C4-2B (cell line): ENCODE data around the gene FNIP2.
"Not testable (repeated sequence)": the region's sequence is repeated elsewhere in the genome, so short reads cannot be mapped to it uniquely, and the experiment has no call there.

Source experiments
- H3K27ac ChIP-seq: fragments of 450-650 bp; 2 replicates; pipeline ENCODE4 v1.5.1; 2017
- ZFX ChIP-seq: fragments of 450-650 bp; IDR thresholded peaks from 2 replicates; pipeline ENCODE4 v1.6.1; 2017
- TF ChIP-seq, protein P1 (sequence below): fragments of 450-650 bp; conservative IDR thresholded peaks from 2 replicates; pipeline ENCODE4 v1.5.1; 2017; ENCODE audit warnings: mild to moderate bottlenecking

Gene FNIP2

DNA sequence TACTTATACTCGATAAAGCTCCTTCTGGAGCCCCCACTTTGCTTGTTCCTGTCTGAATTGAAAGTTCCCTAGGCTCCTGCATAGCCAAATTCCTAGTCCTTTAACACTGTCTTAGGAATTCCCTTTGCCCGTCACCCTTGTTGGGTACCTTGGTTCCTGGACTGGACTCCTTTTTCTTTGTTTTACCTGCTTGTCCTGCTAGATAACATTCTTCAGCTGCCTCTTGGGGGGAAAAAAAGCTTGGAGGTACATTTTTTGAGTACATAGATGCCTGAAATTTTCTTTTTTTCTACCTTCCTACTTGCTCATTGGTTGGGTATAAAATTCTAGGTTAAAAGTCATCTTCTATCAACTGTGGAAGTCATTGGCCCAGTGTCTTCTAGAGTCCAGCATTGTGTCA is 179.2 kb downstream of the FNIP2 start:
- TF ChIP-seq ZFX: no peak
- H3K27ac ChIP-seq: no peak overlapping the region

DNA sequence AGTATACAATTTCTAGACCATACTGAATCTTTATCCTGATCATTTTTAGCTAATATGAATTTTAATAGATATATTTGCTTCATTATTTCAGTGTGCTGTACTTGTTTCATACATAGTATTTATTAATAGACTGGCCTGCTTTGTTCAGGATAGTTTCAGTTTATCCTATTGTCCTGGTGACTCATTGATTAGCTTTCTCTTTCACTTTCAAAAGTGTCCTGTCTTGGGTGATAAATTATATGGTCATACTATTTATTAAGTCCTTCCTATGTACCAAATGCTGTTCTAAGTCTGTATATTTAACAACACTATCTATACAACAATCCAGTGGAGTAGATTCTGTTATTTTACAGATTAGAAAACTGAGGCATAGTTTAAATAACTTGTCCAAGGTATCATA is 180.3 kb downstream of the FNIP2 start:
- no peak for TF ChIP-seq ZFX
- TF ChIP-seq, protein P1, sequence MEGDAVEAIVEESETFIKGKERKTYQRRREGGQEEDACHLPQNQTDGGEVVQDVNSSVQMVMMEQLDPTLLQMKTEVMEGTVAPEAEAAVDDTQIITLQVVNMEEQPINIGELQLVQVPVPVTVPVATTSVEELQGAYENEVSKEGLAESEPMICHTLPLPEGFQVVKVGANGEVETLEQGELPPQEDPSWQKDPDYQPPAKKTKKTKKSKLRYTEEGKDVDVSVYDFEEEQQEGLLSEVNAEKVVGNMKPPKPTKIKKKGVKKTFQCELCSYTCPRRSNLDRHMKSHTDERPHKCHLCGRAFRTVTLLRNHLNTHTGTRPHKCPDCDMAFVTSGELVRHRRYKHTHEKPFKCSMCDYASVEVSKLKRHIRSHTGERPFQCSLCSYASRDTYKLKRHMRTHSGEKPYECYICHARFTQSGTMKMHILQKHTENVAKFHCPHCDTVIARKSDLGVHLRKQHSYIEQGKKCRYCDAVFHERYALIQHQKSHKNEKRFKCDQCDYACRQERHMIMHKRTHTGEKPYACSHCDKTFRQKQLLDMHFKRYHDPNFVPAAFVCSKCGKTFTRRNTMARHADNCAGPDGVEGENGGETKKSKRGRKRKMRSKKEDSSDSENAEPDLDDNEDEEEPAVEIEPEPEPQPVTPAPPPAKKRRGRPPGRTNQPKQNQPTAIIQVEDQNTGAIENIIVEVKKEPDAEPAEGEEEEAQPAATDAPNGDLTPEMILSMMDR: no peak

DNA sequence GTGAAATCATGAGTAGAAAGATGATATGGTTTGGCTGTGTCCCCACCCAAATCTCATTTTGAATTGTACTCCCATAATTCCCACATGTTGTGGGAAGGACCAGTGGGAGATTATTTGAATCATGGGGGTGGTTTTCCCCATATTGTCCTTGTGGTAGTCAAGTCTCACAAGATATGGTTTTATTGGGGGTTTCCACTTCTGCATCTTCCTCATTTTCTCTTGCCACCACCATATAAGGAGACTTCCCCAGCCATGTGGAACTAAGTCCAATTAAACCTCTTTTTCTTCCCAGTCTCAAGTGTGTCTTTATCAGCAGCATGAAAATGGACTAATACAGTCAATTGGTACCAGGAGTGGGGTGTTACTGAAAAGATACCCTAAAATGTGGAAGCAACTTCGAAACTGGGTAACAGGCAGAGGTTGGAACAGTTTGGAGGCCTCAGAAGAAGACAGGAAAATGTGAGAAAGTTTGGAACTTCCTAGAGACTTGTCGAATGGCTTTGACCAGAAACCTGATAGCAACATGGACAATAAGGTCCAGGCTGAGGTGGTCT is 183.5 kb downstream of the FNIP2 start:
- H3K27ac ChIP-seq: not testable (repeated sequence)

More for the DNA sequence above, 180.3 kb downstream of the FNIP2 start:
- H3K27ac ChIP-seq: no peak overlapping the region

DNA sequence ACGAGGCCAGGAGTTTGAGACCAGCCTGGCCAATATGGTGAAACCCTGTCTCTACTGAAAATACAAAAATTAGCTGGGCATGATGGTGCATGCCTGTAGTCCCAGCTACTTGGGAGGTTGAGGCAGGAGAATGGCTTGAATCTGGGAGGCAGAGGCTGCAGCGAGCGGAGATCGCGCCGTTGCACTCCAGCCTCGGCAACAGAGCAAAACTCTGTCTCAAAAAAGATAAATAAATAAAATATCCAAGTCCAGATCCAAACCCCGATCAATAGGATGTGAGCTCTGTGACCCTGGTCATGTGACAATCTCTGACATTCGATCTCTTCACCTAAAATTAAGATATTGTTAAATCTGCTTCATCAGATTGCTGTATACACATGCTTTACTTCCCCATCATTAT is 187.5 kb downstream of the FNIP2 start:
- not testable (repeated sequence) for H3K27ac ChIP-seq

DNA sequence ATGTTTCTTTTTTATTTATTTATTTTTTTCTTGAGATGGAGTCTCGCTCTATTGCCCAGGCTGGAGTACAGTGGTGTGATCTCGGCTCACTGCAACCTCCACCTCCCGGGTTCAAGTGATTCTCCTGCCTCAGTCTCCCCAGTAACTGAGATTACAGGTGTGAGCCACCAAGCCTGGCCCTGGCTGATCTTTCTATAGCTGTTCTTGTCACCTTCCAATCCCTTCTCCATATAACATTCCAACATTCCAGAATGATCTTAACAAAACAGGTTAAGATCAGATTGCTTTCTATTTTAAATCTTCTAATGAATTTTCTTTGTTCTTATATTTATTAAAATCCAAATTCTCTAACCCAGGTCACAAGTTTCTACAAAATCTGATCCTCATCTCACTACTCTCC is 188.1 kb downstream of the FNIP2 start:
- H3K27ac ChIP-seq: not testable (repeated sequence)
